ENCODE results near the gene SDK1. TPM values are rescaled to one million over a fixed set of nuclear protein-coding genes. Genes with fewer than 3 reads are reported as not detected.

The SDK1 gene
- total RNA-seq, 2 experiments from 2014 or later: 0.20 to 0.25 TPM

GRCh38 chr7:3971323-3971722 is 670.3 kb downstream of the SDK1 start:
- Mint-ChIP-seq H3K36me3 (no peaks in the 10 kb centered on the region), H3K4me1 (no peaks in the 10 kb centered on the region), H3K4me3 (no peak overlapping the region), H3K27me3 (no peaks in the 10 kb centered on the region), H3K9me3 (no peaks in the 10 kb centered on the region), H3K27ac (no peak overlapping the region)
- POLR2A ChIA-PET: no interaction called here
- ATAC-seq (ENCODE audit: low read depth) (no peak), DNase-seq (no peak)

GRCh38 chr7:3973264-3973663 is 672.2 kb downstream of the SDK1 start:
- Mint-ChIP-seq H3K4me3 (no peak overlapping the region), H3K27me3 (no peaks in the 10 kb centered on the region), H3K36me3 (no peaks in the 10 kb centered on the region), H3K4me1 (no peaks in the 10 kb centered on the region), H3K9me3 (no peaks in the 10 kb centered on the region), H3K27ac (no peak overlapping the region)
- POLR2A ChIA-PET: no interaction called here
- no peak for DNase-seq
- no peak for ATAC-seq (ENCODE audit: low read depth)

DNA sequence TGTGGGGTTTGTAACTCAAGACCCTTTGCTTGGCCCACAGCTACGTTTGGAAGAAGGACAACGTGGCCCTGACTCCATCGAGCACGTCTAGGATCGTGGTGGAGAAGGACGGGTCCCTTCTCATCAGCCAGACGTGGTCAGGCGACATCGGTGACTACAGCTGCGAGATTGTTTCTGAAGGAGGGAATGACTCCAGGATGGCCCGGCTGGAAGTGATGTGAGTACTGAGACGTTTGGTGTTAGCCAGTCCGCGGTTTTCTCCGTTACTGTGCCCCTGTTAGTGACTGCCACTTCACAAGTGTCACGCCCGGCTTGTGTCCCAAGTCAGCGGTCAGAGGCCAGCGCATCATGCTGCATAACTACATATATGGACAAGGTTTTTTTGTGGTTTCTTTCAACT is 673.3 kb downstream of the SDK1 start:
- H3K9me3 Mint-ChIP-seq: no peaks in the 10 kb centered on the region
- no peak overlapping the region for H3K27ac Mint-ChIP-seq
- POLR2A ChIA-PET: no interaction called here
- H3K36me3 Mint-ChIP-seq: no peaks in the 10 kb centered on the region
- H3K4me1 Mint-ChIP-seq: no peaks in the 10 kb centered on the region
- H3K4me3 Mint-ChIP-seq: no peak overlapping the region
- no peak for DNase-seq
- no peaks in the 10 kb centered on the region for H3K27me3 Mint-ChIP-seq
- no peak for ATAC-seq (ENCODE audit: low read depth)

DNA sequence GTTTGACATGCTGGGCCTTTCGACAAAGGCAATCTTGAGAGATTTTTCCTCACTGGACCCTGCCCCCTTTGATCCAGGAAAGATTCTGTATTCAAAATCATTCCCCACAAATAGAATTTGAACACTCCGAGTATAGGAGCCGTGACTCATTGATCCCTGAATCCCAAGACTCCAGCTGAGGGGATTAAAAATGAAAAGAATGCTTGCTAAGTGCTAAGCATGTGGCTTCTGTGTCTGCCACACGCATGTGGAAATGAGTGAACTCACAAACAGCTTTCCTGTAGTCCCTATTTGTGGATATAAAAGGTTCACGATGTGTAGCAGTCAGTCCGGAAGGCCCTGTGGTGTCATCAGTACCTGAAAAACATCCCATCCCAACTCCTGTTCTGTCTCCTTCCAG is 674.3 kb downstream of the SDK1 start:
- DNase-seq (no peak), ATAC-seq (ENCODE audit: low read depth) (no peak)
- POLR2A ChIA-PET: no interaction called here
- Mint-ChIP-seq H3K9me3 (no peaks in the 10 kb centered on the region), H3K27ac (no peak overlapping the region), H3K36me3 (no peaks in the 10 kb centered on the region), H3K27me3 (no peaks in the 10 kb centered on the region), H3K4me3 (no peak overlapping the region), H3K4me1 (no peaks in the 10 kb centered on the region)

GRCh38 chr7:3977391-3977790 is 676.3 kb downstream of the SDK1 start:
- POLR2A ChIA-PET: no interaction called here
- Mint-ChIP-seq H3K9me3 (no peaks in the 10 kb centered on the region), H3K4me1 (no peaks in the 10 kb centered on the region)

DNA sequence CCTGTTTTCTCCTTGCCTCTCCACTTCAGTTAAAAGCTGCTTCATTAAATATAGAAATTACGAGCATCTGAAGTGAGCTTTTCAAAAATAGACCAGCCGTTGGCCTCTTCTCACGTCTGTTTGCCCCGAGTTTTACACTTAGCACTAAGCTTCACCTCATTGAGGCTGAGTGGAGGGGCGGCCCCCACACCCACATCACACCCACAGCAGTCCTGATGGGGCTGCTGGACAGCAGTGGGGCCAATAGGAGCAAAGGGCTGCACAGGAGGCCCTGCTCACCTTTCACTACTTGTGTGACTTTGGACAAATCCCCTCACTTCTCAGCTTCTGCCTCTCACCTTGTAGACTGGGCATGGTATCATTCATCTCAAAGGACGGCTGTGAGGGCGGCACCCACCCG is 677.8 kb downstream of the SDK1 start:
- DNase-seq (no peak), ATAC-seq (ENCODE audit: low read depth) (no peak)
- Mint-ChIP-seq H3K27me3 (no peaks in the 10 kb centered on the region), H3K4me3 (no peak overlapping the region), H3K4me1 (no peaks in the 10 kb centered on the region), H3K36me3 (no peaks in the 10 kb centered on the region), H3K27ac (no peak overlapping the region), H3K9me3 (no peaks in the 10 kb centered on the region)
- POLR2A ChIA-PET: no interaction called here

More at GRCh38 chr7:3977391-3977790, 676.3 kb downstream of the SDK1 start:
- ATAC-seq (ENCODE audit: low read depth): no peak
- Mint-ChIP-seq H3K4me3 (no peak overlapping the region), H3K36me3 (no peaks in the 10 kb centered on the region), H3K27ac (no peak overlapping the region), H3K27me3 (no peaks in the 10 kb centered on the region)
- DNase-seq: no peak

DNA sequence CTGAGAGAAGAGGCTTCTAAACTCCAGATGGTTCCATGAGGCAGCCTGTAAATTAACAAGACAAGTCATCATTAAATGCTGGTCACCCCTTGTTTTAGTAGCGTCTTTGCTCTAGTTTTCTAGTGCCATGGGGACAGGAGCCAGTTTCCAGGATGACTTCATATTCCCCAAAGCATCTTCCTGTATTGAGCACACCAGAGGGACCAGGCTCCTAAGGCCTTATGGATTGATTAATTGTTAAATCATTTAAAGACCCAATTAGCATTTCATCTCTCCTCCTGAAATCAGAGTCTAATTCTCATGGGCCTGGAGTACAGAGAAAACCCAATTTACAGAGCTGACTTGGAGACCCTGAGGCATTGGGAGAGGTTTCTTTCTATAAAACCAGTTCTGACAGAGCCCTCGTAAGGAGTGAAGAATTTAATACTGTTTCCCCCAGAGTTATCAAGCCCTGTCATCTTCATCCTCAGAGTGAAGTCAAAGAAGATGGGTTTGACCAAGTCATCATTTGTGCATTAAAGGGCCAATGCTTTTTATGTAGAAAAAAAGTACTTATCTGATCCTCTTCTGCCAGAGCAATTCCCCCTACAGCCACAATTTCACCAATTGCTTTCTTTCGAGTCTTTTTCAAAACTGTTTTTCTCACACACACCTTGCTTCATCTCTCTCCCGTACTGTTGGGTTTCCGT is 678.7 kb downstream of the SDK1 start:
- no peak overlapping the region for H3K27ac Mint-ChIP-seq
- no peak overlapping the region for H3K4me3 Mint-ChIP-seq
- no peaks in the 10 kb centered on the region for H3K36me3 Mint-ChIP-seq
- H3K9me3 Mint-ChIP-seq: no peaks in the 10 kb centered on the region
- ATAC-seq (ENCODE audit: low read depth): no peak
- H3K27me3 Mint-ChIP-seq: no peaks in the 10 kb centered on the region
- POLR2A ChIA-PET: no interaction called here
- no peaks in the 10 kb centered on the region for H3K4me1 Mint-ChIP-seq
- DNase-seq: no peak

DNA sequence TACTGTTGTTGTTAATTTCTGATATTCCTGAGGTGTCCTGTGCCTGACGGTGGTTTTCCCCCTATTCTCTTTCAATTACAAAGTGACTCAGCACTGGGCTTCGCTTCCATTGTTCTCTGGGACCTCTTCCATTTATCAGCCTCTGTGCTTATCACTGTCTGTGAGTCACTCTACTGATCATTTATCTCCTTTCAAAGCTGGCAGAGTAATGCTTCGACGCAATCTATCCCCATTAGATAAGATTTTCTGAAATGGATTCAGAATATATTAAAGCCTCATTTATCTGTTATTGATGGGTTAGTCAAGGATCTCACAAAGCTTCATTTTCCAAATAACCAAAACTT is 679.2 kb downstream of the SDK1 start:
- POLR2A ChIA-PET: no interaction called here
- Mint-ChIP-seq H3K36me3 (no peaks in the 10 kb centered on the region), H3K4me1 (no peaks in the 10 kb centered on the region), H3K9me3 (no peaks in the 10 kb centered on the region), H3K27ac (no peak overlapping the region), H3K4me3 (no peak overlapping the region), H3K27me3 (no peaks in the 10 kb centered on the region)
- ATAC-seq (ENCODE audit: low read depth) (no peak), DNase-seq (no peak)

GRCh38 chr7:3981281-3981680 is 680.2 kb downstream of the SDK1 start:
- Mint-ChIP-seq H3K9me3 (no peaks in the 10 kb centered on the region), H3K27ac (no peak overlapping the region), H3K27me3 (no peaks in the 10 kb centered on the region), H3K4me3 (no peak overlapping the region), H3K36me3 (no peaks in the 10 kb centered on the region), H3K4me1 (no peaks in the 10 kb centered on the region)
- ATAC-seq (ENCODE audit: low read depth): no peak
- no peak for DNase-seq
- POLR2A ChIA-PET: no interaction called here

GRCh38 chr7:3984456-3984855 is 683.4 kb downstream of the SDK1 start:
- no peaks in the 10 kb centered on the region for H3K9me3 Mint-ChIP-seq
- ATAC-seq (ENCODE audit: low read depth): no peak
- no peaks in the 10 kb centered on the region for H3K36me3 Mint-ChIP-seq
- H3K27ac Mint-ChIP-seq: no peak overlapping the region
- no peak for DNase-seq
- POLR2A ChIA-PET: no interaction called here
- no peaks in the 10 kb centered on the region for H3K27me3 Mint-ChIP-seq
- no peak overlapping the region for H3K4me3 Mint-ChIP-seq
- no peaks in the 10 kb centered on the region for H3K4me1 Mint-ChIP-seq

GRCh38 chr7:3986927-3987326 is 685.9 kb downstream of the SDK1 start:
- ATAC-seq (ENCODE audit: low read depth) (no peak), DNase-seq (no peak)
- Mint-ChIP-seq H3K9me3 (no peaks in the 10 kb centered on the region), H3K27me3 (no peaks in the 10 kb centered on the region), H3K4me3 (no peak overlapping the region), H3K4me1 (no peaks in the 10 kb centered on the region), H3K36me3 (no peaks in the 10 kb centered on the region), H3K27ac (no peak overlapping the region)
- POLR2A ChIA-PET: no interaction called here

DNA sequence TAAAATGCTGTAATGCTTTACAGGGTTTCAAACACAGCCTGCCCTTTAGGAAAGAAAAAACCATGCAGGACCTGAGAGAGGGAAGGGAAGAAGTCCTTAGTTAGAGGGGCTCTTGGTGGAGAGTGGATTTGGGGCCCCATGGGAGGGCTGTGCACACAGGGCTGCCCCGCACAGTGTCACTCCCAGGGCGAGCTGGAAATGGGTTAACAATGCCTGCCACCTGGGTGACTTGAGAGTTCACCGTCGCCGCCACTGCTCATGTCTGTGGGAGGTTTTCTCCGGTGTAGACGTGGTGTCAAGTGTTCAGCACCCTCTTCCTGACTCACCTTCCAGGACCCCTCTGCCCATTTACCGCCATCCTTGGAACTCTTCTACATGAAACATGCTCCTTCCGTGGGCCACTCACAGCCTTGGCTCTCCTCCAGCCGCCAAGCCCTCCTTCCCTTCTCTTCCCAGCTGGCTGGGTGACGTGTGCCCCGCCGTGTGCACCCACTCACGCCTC is 686.4 kb downstream of the SDK1 start:
- Mint-ChIP-seq H3K27ac (no peak overlapping the region), H3K36me3 (no peaks in the 10 kb centered on the region), H3K27me3 (no peaks in the 10 kb centered on the region), H3K4me3 (no peak overlapping the region), H3K4me1 (no peaks in the 10 kb centered on the region), H3K9me3 (no peaks in the 10 kb centered on the region)
- DNase-seq (no peak), ATAC-seq (ENCODE audit: low read depth) (no peak)
- POLR2A ChIA-PET: no interaction called here

GRCh38 chr7:3989723-3990122 is 688.7 kb downstream of the SDK1 start:
- Mint-ChIP-seq H3K36me3 (no peaks in the 10 kb centered on the region), H3K27me3 (peaks cover 2% of the 10 kb centered on the region), H3K9me3 (no peaks in the 10 kb centered on the region), H3K4me3 (no peak overlapping the region), H3K4me1 (no peaks in the 10 kb centered on the region), H3K27ac (no peak overlapping the region)
- no peak for DNase-seq
- no peak for ATAC-seq (ENCODE audit: low read depth)
- POLR2A ChIA-PET: no interaction called here

DNA sequence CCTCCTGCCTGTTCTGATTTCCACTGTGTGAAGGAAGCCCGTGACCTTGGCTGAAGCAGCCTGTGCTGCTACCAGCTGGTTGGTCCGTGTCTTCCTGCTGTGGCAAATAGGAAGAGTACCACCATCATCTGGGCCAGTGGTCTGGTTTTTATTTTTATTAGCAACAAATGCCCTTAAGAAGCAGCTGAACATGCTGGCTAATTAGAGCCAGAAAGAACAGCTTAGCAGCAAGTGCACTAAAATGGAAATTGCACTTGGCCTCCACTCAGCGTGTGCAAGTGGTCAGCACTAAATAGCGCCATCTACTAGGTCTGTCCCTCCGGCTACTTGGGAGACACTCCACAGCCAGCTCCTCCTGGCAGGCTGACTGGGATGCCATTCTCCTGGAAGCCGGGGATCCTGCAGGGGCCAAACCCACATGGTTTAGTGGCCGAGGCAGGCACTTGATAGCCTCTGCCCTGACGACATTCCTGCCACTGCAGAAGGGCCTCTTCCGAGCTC is 690.7 kb downstream of the SDK1 start:
- Mint-ChIP-seq H3K4me1 (no peaks in the 10 kb centered on the region), H3K4me3 (no peak overlapping the region), H3K27ac (no peak overlapping the region), H3K27me3 (peaks cover 4% of the 10 kb centered on the region), H3K9me3 (no peaks in the 10 kb centered on the region), H3K36me3 (no peaks in the 10 kb centered on the region)
- ATAC-seq (ENCODE audit: low read depth) (no peak), DNase-seq (no peak)
- POLR2A ChIA-PET: no interaction called here

DNA sequence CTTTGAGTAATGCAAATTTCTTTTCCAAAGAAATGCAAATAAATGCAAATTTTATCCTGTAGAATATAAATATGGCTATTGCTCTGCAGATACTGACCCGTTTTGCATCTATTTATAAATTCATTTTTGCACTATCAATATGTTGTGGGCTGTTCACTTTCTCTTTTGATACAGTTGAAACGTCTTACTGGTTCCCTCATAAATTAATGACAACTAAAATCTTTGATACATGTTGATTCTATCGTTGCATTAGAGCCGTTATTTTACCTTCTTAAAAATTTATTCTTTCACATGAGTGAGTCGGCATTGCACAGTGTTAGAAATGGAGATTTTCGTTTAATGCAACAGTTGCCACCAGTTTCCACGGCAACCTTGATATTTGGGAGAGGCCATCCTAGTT is 691.8 kb downstream of the SDK1 start:
- DNase-seq (no peak), ATAC-seq (ENCODE audit: low read depth) (no peak)
- no peaks in the 10 kb centered on the region for H3K9me3 Mint-ChIP-seq
- no peaks in the 10 kb centered on the region for H3K4me1 Mint-ChIP-seq
- no peak overlapping the region for H3K27ac Mint-ChIP-seq
- no peak overlapping the region for H3K4me3 Mint-ChIP-seq
- H3K27me3 Mint-ChIP-seq: peaks cover 4% of the 10 kb centered on the region
- POLR2A ChIA-PET: no interaction called here
- H3K36me3 Mint-ChIP-seq: no peaks in the 10 kb centered on the region

All from activated naive CD8-positive, alpha-beta T cell treated with anti-CD3 and anti-CD28 coated beads, Interleukin-2, amount 10 ng/mL, durations not matched to agents 7 days and 5 days (primary cell).